MM.1S (cell line): ENCODE results near the gene CDC34.

ENCODE experiments used
- EZH2 ChIP-seq: fragments of 300-600 bp; sonication (generic); optimal IDR thresholded peaks from 2 replicates; pipeline ENCODE3; 2017; ENCODE audit warnings: low read depth, mild to moderate bottlenecking, antibody characterized with exemption, low read length, mixed read lengths
- EZH2phosphoT487 ChIP-seq: fragments of 300-600 bp; sonication (generic); IDR thresholded peaks from 2 replicates; pipeline ENCODE4 v1.6.1; 2018; ENCODE audit warnings: antibody characterized with exemption, low read length
- TF ChIP-seq, protein P1 (sequence below): fragments of 300-600 bp; sonication (generic); IDR thresholded peaks from 2 replicates; pipeline ENCODE4 v1.5.1; 2016; ENCODE audit warnings: antibody characterized with exemption, low read length, mixed read lengths

DNA sequence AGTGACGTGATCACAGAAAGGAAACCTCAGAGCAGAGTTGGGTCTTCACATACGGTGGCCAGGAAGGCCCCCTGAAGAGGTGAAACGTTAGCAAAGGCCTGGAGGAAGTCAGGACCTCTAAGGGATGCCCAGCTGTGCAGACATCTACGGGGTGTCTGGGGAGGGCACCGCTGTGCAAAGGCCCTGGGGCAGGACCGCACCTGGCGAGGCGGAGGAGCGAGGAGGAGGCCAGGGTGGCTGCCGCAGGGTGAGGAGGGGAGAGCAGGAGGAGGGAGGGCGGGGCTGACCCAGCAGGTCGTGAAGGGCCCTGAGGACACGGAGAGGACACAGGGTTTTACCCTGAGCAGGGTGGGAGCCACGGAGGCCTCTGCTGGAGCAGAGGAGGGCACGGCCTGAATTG lies 47.1 kb upstream of the CDC34 start:
- TF ChIP-seq EZH2phosphoT487: no peak
- TF ChIP-seq, protein P1, sequence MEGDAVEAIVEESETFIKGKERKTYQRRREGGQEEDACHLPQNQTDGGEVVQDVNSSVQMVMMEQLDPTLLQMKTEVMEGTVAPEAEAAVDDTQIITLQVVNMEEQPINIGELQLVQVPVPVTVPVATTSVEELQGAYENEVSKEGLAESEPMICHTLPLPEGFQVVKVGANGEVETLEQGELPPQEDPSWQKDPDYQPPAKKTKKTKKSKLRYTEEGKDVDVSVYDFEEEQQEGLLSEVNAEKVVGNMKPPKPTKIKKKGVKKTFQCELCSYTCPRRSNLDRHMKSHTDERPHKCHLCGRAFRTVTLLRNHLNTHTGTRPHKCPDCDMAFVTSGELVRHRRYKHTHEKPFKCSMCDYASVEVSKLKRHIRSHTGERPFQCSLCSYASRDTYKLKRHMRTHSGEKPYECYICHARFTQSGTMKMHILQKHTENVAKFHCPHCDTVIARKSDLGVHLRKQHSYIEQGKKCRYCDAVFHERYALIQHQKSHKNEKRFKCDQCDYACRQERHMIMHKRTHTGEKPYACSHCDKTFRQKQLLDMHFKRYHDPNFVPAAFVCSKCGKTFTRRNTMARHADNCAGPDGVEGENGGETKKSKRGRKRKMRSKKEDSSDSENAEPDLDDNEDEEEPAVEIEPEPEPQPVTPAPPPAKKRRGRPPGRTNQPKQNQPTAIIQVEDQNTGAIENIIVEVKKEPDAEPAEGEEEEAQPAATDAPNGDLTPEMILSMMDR: no peak
- TF ChIP-seq EZH2: no peak
